Measurements from ENCODE around the gene SNX19.

The SNX19 gene

GRCh38 chr11:130908061-130908460 is 8.2 kb downstream of the SNX19 start:
- Histone ChIP-seq H2AFZ (ENCODE audit: low read depth, low read length) (no peak overlapping the region), H3K27me3 (ENCODE audit: low read depth, low read length) (no peaks in the 10 kb centered on the region), H4K20me1 (ENCODE audit: insufficient read depth, low read length) (no peaks in the 10 kb centered on the region), H3K36me3 (replicated peaks; ENCODE audit: low read depth, low read length) (peaks cover 25% of the 10 kb centered on the region), H3K79me2 (ENCODE audit: low read length) (peaks cover 4% of the 10 kb centered on the region; the same call in 1 of the 2 replicates), H3K4me1 (ENCODE audit: low read length) (no peaks in the 10 kb centered on the region), H3K4me3 (ENCODE audit: low read length) (no peak overlapping the region), H3K27ac (ENCODE audit: low read length) (no peak overlapping the region), H3K9ac (ENCODE audit: low read length) (no peak overlapping the region), H3K9me3 (ENCODE audit: insufficient read depth, low read length) (no peaks in the 10 kb centered on the region), H3K4me2 (ENCODE audit: low read length) (no peak overlapping the region)
- TF ChIP-seq CTCF (IDR thresholded peaks at IDR 0.05; ENCODE audit: low read depth, low read length) (no peak), EZH2phosphoT487 (IDR thresholded peaks at IDR 0.05; ENCODE audit: low read depth) (no peak)

GRCh38 chr11:130907229-130907628 is 9.1 kb downstream of the SNX19 start:
- Histone ChIP-seq H3K27ac (ENCODE audit: low read length) (no peak overlapping the region), H3K36me3 (replicated peaks; ENCODE audit: low read depth, low read length) (peaks cover 34% of the 10 kb centered on the region)

GRCh38 chr11:130906616-130907015 is 9.7 kb downstream of the SNX19 start:
- H3K79me2 ChIP-seq (ENCODE audit: low read length) = no peaks in the 10 kb centered on the region
- H3K36me3 ChIP-seq (replicated peaks; ENCODE audit: low read depth, low read length) = peaks cover 35% of the 10 kb centered on the region
- H3K27me3 ChIP-seq (ENCODE audit: low read depth, low read length) = no peaks in the 10 kb centered on the region
- H3K9me3 ChIP-seq (ENCODE audit: insufficient read depth, low read length) = no peaks in the 10 kb centered on the region
- H4K20me1 ChIP-seq (ENCODE audit: insufficient read depth, low read length) = no peaks in the 10 kb centered on the region
- no peaks in the 10 kb centered on the region for H3K4me1 ChIP-seq (ENCODE audit: low read length)
- H2AFZ ChIP-seq (ENCODE audit: low read depth, low read length) = no peak overlapping the region
- TF ChIP-seq EZH2phosphoT487 (IDR thresholded peaks at IDR 0.05; ENCODE audit: low read depth) (no peak), CTCF (IDR thresholded peaks at IDR 0.05; ENCODE audit: low read depth, low read length) (no peak)
- H3K4me3 ChIP-seq (ENCODE audit: low read length) = no peak overlapping the region
- no peak overlapping the region for H3K4me2 ChIP-seq (ENCODE audit: low read length)
- H3K27ac ChIP-seq (ENCODE audit: low read length) = no peak overlapping the region
- no peak overlapping the region for H3K9ac ChIP-seq (ENCODE audit: low read length)

More at GRCh38 chr11:130907229-130907628, 9.1 kb downstream of the SNX19 start:
- Histone ChIP-seq H3K4me2 (ENCODE audit: low read length) (no peak overlapping the region), H3K27me3 (ENCODE audit: low read depth, low read length) (no peaks in the 10 kb centered on the region), H3K79me2 (ENCODE audit: low read length) (peaks cover under 1% of the 10 kb centered on the region; the same call in 1 of the 2 replicates), H2AFZ (ENCODE audit: low read depth, low read length) (no peak overlapping the region), H3K9ac (ENCODE audit: low read length) (no peak overlapping the region), H3K4me1 (ENCODE audit: low read length) (no peaks in the 10 kb centered on the region), H3K4me3 (ENCODE audit: low read length) (no peak overlapping the region), H4K20me1 (ENCODE audit: insufficient read depth, low read length) (no peaks in the 10 kb centered on the region), H3K9me3 (ENCODE audit: insufficient read depth, low read length) (no peaks in the 10 kb centered on the region)
- TF ChIP-seq EZH2phosphoT487 (IDR thresholded peaks at IDR 0.05; ENCODE audit: low read depth) (no peak), CTCF (IDR thresholded peaks at IDR 0.05; ENCODE audit: low read depth, low read length) (no peak)

- Histone ChIP-seq H3K36me3 (replicated peaks; ENCODE audit: low read depth, low read length) (peaks cover 41% of the 10 kb centered on the region), H3K4me2 (ENCODE audit: low read length) (no peak overlapping the region)
Measured at GRCh38 chr11:130905512-130905911, 10.8 kb downstream of the SNX19 start.

More at GRCh38 chr11:130905512-130905911, 10.8 kb downstream of the SNX19 start:
- no peaks in the 10 kb centered on the region for H3K9me3 ChIP-seq (ENCODE audit: insufficient read depth, low read length)
- no peak overlapping the region for H3K9ac ChIP-seq (ENCODE audit: low read length)
- H3K4me3 ChIP-seq (ENCODE audit: low read length) = no peak overlapping the region
- no peak overlapping the region for H2AFZ ChIP-seq (ENCODE audit: low read depth, low read length)
- H3K27ac ChIP-seq (ENCODE audit: low read length) = no peak overlapping the region
- TF ChIP-seq EZH2phosphoT487 (IDR thresholded peaks at IDR 0.05; ENCODE audit: low read depth) (no peak), CTCF (IDR thresholded peaks at IDR 0.05; ENCODE audit: low read depth, low read length) (no peak)
- H3K27me3 ChIP-seq (ENCODE audit: low read depth, low read length) = no peaks in the 10 kb centered on the region
- no peaks in the 10 kb centered on the region for H3K79me2 ChIP-seq (ENCODE audit: low read length)
- no peaks in the 10 kb centered on the region for H3K4me1 ChIP-seq (ENCODE audit: low read length)
- no peaks in the 10 kb centered on the region for H4K20me1 ChIP-seq (ENCODE audit: insufficient read depth, low read length)

Measured in OCI-LY3 (cell line).